ENCODE results near the gene RUNDC3A.

Gene RUNDC3A

DNA sequence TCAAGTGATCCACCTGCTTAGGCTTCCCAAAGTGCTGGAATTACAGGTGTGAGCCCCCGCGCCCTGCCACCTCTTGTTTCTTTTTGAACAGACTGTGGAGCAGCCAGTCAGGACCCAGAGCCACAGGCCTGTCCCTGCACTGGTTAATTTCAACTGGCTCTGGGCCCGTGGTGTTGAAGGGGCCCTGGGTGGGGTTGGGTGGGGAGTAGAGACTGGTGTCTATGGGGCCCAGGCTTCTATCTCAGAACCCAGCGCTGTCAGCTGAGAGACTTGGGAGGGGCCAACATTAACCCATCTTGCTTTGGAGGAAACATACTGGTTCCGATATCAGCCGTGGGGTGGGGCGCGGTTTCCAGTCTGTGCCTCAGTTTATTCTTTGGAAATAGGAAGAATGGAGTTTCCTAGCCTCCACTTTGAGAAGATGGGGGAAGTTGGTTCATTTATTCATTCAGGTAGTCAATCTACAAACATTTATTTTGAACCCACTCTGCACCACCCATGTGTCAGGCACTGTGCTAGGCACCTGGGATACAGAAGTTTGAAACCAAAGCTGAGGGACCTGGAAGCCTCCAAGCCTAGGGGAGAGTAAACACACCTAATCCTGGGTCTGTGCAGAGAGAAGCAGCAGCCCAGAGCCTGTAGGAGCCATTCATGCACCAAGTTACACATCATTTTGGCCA is 24.9 kb upstream of the RUNDC3A start:
- Histone ChIP-seq H3K27ac (no peak overlapping the region), H3K4me3 (no peak overlapping the region)
- TF ChIP-seq, protein P1, sequence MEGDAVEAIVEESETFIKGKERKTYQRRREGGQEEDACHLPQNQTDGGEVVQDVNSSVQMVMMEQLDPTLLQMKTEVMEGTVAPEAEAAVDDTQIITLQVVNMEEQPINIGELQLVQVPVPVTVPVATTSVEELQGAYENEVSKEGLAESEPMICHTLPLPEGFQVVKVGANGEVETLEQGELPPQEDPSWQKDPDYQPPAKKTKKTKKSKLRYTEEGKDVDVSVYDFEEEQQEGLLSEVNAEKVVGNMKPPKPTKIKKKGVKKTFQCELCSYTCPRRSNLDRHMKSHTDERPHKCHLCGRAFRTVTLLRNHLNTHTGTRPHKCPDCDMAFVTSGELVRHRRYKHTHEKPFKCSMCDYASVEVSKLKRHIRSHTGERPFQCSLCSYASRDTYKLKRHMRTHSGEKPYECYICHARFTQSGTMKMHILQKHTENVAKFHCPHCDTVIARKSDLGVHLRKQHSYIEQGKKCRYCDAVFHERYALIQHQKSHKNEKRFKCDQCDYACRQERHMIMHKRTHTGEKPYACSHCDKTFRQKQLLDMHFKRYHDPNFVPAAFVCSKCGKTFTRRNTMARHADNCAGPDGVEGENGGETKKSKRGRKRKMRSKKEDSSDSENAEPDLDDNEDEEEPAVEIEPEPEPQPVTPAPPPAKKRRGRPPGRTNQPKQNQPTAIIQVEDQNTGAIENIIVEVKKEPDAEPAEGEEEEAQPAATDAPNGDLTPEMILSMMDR (IDR thresholded peaks at IDR 0.05) = no peak
- no peak for DNase-seq (ENCODE audit: low spot score)

- Histone ChIP-seq H3K4me3 (no peak overlapping the region), H3K27ac (no peak overlapping the region)
- DNase-seq (ENCODE audit: low spot score) = no peak
- TF ChIP-seq, protein P1 (IDR thresholded peaks at IDR 0.05) = no peak
Observed at GRCh38 chr17:44284024-44284400, 24.4 kb upstream of the RUNDC3A start.

- TF ChIP-seq, protein P1 (IDR thresholded peaks at IDR 0.05) = no peak
- no peak overlapping the region for H3K4me3 ChIP-seq
- H3K27ac ChIP-seq = no peak overlapping the region
- no peak for DNase-seq (ENCODE audit: low spot score)
Observed at GRCh38 chr17:44287651-44288050, 20.8 kb upstream of the RUNDC3A start.

DNA sequence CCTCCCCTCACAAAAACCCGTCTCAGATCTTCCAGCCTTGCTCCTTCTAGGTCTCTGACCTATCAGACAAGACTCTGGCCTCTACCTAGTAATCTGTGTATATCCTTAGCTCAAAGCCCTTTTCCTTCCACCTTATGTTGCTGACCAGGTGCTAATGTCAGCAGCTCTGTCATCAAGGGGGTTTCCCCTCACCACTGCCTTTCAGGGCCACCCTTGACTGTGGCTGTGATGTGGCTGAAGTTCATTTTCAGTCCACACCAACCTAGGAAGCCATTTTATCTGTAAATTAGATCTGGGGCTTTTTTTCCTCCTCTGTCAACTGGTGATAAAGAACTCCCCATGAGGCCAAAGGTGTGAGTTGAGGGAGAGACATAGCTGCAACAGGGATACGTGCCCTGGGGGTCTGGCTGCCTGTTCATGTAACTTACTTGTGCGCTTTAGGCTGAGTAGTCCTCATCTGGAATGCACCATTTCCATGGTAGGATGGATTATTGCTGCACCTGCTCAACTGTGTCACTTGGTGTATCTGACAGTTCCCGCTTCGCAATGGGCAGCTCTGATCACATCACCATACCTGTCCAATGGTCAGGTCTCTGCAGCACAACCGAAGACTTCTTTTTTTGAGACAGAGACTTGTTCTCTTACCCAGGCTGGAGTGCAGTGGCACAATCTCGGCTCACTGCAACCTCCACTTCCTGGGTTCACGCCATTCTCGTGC is 14.7 kb upstream of the RUNDC3A start:
- TF ChIP-seq, protein P1 (IDR thresholded peaks at IDR 0.05) = no peak

DNA sequence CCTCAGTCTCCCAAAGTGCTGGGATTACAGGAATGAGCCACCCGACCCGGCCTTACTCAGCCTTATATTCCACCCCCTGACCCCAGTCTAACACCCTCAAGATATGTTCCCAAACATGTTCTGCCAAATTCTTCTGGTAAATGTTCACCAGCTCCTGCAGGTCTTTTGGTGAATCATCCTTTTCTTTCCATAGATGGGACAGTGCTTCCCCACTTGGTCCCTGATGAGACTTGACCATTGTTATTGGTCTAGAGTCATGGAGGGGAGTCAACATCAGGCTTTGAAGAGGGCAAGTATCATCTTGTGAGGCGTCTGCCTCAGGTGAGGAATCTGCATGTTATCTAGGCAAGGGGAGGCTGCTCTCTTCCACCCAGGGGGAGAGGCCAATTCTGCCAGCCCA is 10.4 kb upstream of the RUNDC3A start:
- no peak for DNase-seq (ENCODE audit: low spot score)
- H3K4me3 ChIP-seq = no peak overlapping the region
- TF ChIP-seq, protein P1 (IDR thresholded peaks at IDR 0.05) = no peak
- H3K27ac ChIP-seq = no peak overlapping the region

More for the DNA sequence above, 14.7 kb upstream of the RUNDC3A start:
- DNase-seq (ENCODE audit: low spot score) = no peak
- H3K4me3 ChIP-seq = no peak overlapping the region
- no peak overlapping the region for H3K27ac ChIP-seq

DNA sequence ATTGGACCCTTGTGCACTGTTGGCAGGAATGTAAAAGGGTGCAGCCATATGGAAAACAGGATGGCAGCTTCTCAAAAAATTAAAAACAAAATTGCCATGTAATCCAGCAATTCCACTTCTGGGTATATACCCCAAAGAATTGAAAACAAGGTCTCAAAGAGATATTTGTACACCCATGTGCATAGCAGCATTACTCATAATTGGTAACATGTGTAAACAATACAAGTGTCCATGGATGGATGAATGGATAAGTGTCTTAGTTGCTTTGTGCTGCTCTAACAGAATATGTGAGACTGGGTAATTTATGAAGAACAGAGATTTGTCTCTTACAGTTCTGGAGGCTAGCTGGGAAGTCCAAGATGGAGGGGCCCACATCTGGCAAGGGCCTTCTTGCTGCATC is 3.8 kb upstream of the RUNDC3A start:
- no peak for DNase-seq (ENCODE audit: low spot score)
- H3K27ac ChIP-seq = no peak overlapping the region
- H3K4me3 ChIP-seq = no peak overlapping the region
- TF ChIP-seq, protein P1 (IDR thresholded peaks at IDR 0.05) = no peak

All from coronary artery (tissue), 2 donors.